Spleen (tissue), 7 donors: ENCODE measurements around the gene SAG.

Source experiments
- POLR2A ChIP-seq, 3 donors: fragments of 450-650 bp; IDR thresholded peaks; one replicate each; pipeline ENCODE4 v1.5.1; 2017; ENCODE audit warnings: antibody characterized with exemption in 3 of 3, mild to moderate bottlenecking in 1 of 3
- POLR2AphosphoS5 ChIP-seq, 3 donors: sonication (generic); formaldehyde crosslinking; IDR thresholded peaks; one replicate each; pipeline ENCODE4 v1.5.1; 2017; ENCODE audit warnings: antibody characterized with exemption in 3 of 3
- TF ChIP-seq, protein P1 (sequence below), 11 experiments: fragments of 200-600 bp in 7 of 11; fragments of 450-650 bp in 4 of 11; sonication (generic) in 4 of 11; IDR thresholded peaks in 8 of 11; conservative IDR thresholded peaks in 3 of 11; 1 replicate in 7 of 11; 2 replicates in 4 of 11; pipeline versions ENCODE4 v1.4.0 to v1.8.0; 2016 to 2021; ENCODE audit warnings: antibody characterized with exemption in 11 of 11, inconsistent platforms in 4 of 11, mild to moderate bottlenecking in 1 of 11
- donor health status: DM: no; HTN: no; CAD: no; lungs with moderate emphysema.
- donor health status: DM: no; HTN: no; CAD: no.
- donor health status: DM: no; HTN: no; CAD: no.

GRCh38 chr2:233273120-233273519 is 34.5 kb upstream of the SAG start:
- no peak for TF ChIP-seq POLR2A (IDR thresholded peaks at IDR 0.05)
- TF ChIP-seq, protein P1, sequence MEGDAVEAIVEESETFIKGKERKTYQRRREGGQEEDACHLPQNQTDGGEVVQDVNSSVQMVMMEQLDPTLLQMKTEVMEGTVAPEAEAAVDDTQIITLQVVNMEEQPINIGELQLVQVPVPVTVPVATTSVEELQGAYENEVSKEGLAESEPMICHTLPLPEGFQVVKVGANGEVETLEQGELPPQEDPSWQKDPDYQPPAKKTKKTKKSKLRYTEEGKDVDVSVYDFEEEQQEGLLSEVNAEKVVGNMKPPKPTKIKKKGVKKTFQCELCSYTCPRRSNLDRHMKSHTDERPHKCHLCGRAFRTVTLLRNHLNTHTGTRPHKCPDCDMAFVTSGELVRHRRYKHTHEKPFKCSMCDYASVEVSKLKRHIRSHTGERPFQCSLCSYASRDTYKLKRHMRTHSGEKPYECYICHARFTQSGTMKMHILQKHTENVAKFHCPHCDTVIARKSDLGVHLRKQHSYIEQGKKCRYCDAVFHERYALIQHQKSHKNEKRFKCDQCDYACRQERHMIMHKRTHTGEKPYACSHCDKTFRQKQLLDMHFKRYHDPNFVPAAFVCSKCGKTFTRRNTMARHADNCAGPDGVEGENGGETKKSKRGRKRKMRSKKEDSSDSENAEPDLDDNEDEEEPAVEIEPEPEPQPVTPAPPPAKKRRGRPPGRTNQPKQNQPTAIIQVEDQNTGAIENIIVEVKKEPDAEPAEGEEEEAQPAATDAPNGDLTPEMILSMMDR (IDR thresholded peaks at IDR 0.05 in 8 of 11, conservative IDR thresholded peaks at IDR 0.05 in 3 of 11), result no peak
- TF ChIP-seq POLR2AphosphoS5 (IDR thresholded peaks at IDR 0.05), result no peak
